SK-N-SH (cell line): Measurements from ENCODE around the gene LEO1.

ENCODE experiments used
- EP300 ChIP-seq, 2 experiments: IDR thresholded peaks; 2 replicates each; pipeline versions ENCODE4 v1.4.0 to v1.6.1; 2012; ENCODE audit warnings: borderline replicate concordance in 1 of 2, low read depth in 1 of 2, low read length in 1 of 2
- GATA2 ChIP-seq: sonication (generic); formaldehyde crosslinking; IDR thresholded peaks from 2 replicates; pipeline ENCODE4 v1.5.0; 2020; ENCODE audit warnings: mild to moderate bottlenecking, missing genetic modification reagents
- MXI1 ChIP-seq: IDR thresholded peaks from 2 replicates; pipeline ENCODE4 v1.6.1; 2012; ENCODE audit warnings: mild to moderate bottlenecking, low read depth, low read length, improper control_type of control experiment
- POLR2AphosphoS5 ChIP-seq: IDR thresholded peaks from 2 replicates; pipeline ENCODE4 v1.6.1; 2012; ENCODE audit warnings: low read depth, low read length
- SIN3A ChIP-seq: IDR thresholded peaks from 2 replicates; pipeline ENCODE4 v1.6.1; 2012; ENCODE audit warnings: low read depth, mild to moderate bottlenecking, low read length, moderate library complexity, borderline replicate concordance
- TEAD4 ChIP-seq: IDR thresholded peaks from 2 replicates; pipeline ENCODE4 v1.4.0; 2012; ENCODE audit warnings: mild to moderate bottlenecking, borderline replicate concordance; ENCODE audit not compliant: insufficient read depth
- TF ChIP-seq, protein P1 (sequence below): fragments of 200-600 bp; sonication (generic); IDR thresholded peaks from 2 replicates; pipeline ENCODE4 v1.6.1; 2017; ENCODE audit warnings: antibody characterized with exemption, mild to moderate bottlenecking, moderate library complexity
- TF ChIP-seq, protein P2 (sequence below): IDR thresholded peaks from 2 replicates; pipeline ENCODE4 v1.4.0; 2012; ENCODE audit warnings: low read depth
- TF ChIP-seq, protein P3 (sequence below): IDR thresholded peaks from 2 replicates; pipeline ENCODE4; 2012

DNA sequence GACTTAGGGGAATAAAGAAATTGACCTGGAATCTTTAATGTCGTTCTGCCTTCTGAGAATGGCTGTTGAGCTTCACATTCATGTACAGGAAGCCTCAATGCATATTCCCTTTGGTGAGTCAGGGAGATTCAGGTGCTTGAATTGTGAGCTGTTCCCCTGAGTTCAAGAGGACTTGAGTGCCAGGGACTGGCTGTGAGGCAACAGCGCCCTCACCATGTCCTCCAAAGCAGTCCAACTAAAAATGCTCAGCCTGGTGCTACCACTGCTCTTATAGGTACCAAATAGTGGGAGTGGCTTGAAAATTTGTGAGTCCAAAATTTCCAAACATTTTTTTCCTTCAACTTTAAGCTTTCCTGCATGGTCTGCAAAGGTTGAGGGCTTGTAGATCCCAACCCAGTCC, 54.1 kb downstream of the LEO1 start:
- TF ChIP-seq, protein P1, sequence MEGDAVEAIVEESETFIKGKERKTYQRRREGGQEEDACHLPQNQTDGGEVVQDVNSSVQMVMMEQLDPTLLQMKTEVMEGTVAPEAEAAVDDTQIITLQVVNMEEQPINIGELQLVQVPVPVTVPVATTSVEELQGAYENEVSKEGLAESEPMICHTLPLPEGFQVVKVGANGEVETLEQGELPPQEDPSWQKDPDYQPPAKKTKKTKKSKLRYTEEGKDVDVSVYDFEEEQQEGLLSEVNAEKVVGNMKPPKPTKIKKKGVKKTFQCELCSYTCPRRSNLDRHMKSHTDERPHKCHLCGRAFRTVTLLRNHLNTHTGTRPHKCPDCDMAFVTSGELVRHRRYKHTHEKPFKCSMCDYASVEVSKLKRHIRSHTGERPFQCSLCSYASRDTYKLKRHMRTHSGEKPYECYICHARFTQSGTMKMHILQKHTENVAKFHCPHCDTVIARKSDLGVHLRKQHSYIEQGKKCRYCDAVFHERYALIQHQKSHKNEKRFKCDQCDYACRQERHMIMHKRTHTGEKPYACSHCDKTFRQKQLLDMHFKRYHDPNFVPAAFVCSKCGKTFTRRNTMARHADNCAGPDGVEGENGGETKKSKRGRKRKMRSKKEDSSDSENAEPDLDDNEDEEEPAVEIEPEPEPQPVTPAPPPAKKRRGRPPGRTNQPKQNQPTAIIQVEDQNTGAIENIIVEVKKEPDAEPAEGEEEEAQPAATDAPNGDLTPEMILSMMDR = peak; percentile 54
- no peak for TF ChIP-seq SIN3A
- TF ChIP-seq, protein P2, sequence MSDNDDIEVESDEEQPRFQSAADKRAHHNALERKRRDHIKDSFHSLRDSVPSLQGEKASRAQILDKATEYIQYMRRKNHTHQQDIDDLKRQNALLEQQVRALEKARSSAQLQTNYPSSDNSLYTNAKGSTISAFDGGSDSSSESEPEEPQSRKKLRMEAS = no peak
- TF ChIP-seq MXI1 = no peak
- TF ChIP-seq TEAD4 = no peak
- TF ChIP-seq POLR2AphosphoS5 = no peak
- TF ChIP-seq, protein P3, sequence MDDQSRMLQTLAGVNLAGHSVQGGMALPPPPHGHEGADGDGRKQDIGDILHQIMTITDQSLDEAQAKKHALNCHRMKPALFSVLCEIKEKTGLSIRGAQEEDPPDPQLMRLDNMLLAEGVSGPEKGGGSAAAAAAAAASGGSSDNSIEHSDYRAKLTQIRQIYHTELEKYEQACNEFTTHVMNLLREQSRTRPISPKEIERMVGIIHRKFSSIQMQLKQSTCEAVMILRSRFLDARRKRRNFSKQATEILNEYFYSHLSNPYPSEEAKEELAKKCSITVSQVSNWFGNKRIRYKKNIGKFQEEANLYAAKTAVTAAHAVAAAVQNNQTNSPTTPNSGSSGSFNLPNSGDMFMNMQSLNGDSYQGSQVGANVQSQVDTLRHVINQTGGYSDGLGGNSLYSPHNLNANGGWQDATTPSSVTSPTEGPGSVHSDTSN = no peak
- no peak for TF ChIP-seq GATA2 (CRISPR knock-in tag)
- TF ChIP-seq EP300 (IDR thresholded peaks at IDR 0.05; ENCODE audit: borderline replicate concordance in 1 of 2, low read depth in 1 of 2, low read length in 1 of 2) = no peak
